HG02642 (cell line): ENCODE measurements around the gene SLITRK5.

ENCODE experiments used
- ATAC-seq: cut with Tn5 transposase; IDR thresholded peaks from one replicate; pipeline ENCODE4 v1.9.1; 2021; ENCODE audit warnings: mild to moderate bottlenecking; ENCODE audit not compliant: unreplicated experiment, poor library complexity

The SLITRK5 gene, protein sequence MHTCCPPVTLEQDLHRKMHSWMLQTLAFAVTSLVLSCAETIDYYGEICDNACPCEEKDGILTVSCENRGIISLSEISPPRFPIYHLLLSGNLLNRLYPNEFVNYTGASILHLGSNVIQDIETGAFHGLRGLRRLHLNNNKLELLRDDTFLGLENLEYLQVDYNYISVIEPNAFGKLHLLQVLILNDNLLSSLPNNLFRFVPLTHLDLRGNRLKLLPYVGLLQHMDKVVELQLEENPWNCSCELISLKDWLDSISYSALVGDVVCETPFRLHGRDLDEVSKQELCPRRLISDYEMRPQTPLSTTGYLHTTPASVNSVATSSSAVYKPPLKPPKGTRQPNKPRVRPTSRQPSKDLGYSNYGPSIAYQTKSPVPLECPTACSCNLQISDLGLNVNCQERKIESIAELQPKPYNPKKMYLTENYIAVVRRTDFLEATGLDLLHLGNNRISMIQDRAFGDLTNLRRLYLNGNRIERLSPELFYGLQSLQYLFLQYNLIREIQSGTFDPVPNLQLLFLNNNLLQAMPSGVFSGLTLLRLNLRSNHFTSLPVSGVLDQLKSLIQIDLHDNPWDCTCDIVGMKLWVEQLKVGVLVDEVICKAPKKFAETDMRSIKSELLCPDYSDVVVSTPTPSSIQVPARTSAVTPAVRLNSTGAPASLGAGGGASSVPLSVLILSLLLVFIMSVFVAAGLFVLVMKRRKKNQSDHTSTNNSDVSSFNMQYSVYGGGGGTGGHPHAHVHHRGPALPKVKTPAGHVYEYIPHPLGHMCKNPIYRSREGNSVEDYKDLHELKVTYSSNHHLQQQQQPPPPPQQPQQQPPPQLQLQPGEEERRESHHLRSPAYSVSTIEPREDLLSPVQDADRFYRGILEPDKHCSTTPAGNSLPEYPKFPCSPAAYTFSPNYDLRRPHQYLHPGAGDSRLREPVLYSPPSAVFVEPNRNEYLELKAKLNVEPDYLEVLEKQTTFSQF

DNA sequence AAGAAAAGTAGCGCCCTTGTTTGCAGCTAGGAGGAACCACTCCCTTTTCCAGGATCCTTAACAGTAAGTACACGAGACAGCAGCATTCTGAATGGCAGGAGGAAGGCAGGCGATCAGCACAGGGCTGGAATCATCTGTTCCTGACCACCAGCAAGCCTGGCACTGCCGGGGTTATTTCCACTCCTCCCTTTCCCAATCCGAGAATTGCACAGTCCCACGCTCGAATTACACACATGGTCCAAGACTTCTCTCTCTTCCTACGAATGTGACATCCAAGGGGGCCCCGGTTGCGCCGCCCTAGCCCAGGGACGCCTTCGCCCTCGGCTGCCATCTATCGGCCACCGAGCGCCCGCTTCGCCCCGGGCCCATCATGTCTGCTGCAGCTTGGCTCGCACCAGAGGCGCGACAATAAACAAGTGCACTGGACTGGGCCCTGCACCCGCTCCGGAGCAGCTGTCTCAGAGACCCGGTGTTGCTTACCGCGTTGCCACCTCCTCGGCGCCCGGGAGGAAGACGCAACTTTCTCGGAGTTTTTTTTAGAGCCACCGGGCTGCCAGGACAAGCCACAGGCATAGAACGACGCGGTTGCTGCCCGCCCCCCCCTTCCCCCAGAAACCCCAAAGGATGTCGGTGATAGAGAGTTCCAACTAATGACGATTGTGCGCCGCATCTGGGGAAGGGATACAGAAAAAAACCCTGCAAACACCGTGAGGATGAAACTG is at the start of gene SLITRK5:
Gene SLITRK5 (plus strand): TSS at position 341 of the 722 bp plus-strand sequence. CDS start 4,018 bp downstream, outside the sequence.
- peak; percentile 99 for ATAC-seq

DNA sequence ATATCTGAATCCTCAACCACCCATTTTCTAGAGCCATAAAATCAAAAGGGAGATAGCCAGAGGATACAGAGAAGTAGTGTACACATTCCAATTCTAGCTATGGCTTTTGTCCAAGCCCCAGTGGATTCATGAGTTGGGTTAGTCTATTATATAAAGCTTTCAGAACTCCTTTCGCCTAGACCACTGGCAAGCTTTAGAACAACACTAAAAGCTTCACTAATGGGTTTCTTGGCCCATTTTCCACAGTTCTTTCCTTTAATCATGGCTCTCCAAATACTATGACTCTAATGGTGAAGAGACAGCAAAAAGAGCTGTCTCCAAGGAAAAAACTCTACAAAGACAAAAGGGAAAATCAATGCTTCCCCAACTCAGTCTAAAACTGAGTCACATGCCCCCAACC is 48.2 kb upstream of the SLITRK5 start:
- no peak for ATAC-seq

DNA sequence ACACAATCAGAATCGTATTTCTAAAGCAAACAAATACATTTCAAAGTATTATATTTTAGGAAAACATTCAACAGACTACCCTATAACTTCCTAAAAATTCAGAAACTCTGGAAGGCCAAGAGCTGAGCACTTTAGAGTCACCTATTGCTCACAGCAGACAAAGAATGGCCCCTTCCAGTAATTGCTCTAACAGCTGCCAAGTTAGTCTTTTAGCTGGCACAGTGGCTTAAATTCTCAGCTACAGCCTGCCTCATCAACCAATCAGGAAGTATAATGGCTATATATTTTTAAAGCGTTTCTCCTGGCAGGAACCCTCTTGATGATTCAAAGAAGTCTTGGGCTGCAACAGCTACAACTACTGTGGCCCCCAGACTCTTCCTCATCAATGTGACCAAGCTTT is 14.9 kb upstream of the SLITRK5 start:
- no peak for ATAC-seq

DNA sequence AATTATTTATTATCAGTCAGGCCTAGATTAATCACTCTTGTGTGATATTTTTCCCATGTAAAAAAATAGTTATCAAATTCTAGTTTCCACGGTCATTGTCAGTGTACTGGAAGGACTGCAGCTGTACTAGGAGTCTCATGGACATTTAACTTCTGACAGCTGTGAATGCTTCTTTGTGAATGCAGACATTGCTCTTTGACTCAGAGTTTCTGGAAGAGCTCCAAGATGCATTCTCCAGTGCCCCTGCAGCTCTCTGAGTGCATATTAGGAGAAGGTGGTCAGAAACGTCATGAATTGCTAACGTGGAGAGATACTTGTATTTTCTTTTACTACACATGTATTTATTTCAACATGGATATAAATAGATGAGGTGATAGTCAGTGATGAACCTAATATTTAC is 9.7 kb upstream of the SLITRK5 start:
- no peak for ATAC-seq

GRCh38 chr13:87666831-87667230 is 4.3 kb upstream of the SLITRK5 start:
- no peak for ATAC-seq

- no peak for ATAC-seq
Observed at GRCh38 chr13:87667686-87668085, 3.5 kb upstream of the SLITRK5 start.

- peak; percentile 35 for ATAC-seq
Observed at GRCh38 chr13:87669379-87669978, 1.7 kb upstream of the SLITRK5 start.

- no peak for ATAC-seq
Observed at GRCh38 chr13:87671753-87672605, 808 bp downstream of the SLITRK5 start.

DNA sequence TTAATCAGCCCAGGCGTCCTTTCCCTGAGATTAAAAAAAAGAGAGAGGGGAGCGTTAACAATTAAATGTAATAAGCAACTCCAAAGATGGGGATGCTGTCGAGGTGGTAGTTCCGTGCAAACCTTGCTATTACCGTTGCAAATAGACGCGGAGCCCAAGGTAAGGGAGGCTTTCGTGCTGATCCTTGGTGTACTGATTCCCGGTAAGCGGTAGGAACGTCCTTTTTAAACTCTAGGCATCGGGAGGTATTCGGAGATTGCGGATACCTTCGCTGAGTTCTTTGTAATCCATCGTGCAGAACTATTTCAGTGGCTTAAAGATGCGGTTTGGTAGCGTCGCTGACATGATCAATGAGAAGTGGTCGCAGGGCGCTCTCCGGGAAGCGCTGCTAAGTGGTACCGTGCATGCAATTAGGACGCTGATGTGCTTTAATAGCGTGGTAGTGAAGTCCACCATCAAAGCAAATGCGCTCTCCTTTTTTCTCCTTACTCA is 3.1 kb downstream of the SLITRK5 start:
- no peak for ATAC-seq

DNA sequence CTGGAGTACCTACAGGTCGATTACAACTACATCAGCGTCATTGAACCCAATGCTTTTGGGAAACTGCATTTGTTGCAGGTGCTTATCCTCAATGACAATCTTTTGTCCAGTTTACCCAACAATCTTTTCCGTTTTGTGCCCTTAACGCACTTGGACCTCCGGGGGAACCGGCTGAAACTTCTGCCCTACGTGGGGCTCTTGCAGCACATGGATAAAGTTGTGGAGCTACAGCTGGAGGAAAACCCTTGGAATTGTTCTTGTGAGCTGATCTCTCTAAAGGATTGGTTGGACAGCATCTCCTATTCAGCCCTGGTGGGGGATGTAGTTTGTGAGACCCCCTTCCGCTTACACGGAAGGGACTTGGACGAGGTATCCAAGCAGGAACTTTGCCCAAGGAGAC is 4.7 kb downstream of the SLITRK5 start:
- ATAC-seq: no peak

DNA sequence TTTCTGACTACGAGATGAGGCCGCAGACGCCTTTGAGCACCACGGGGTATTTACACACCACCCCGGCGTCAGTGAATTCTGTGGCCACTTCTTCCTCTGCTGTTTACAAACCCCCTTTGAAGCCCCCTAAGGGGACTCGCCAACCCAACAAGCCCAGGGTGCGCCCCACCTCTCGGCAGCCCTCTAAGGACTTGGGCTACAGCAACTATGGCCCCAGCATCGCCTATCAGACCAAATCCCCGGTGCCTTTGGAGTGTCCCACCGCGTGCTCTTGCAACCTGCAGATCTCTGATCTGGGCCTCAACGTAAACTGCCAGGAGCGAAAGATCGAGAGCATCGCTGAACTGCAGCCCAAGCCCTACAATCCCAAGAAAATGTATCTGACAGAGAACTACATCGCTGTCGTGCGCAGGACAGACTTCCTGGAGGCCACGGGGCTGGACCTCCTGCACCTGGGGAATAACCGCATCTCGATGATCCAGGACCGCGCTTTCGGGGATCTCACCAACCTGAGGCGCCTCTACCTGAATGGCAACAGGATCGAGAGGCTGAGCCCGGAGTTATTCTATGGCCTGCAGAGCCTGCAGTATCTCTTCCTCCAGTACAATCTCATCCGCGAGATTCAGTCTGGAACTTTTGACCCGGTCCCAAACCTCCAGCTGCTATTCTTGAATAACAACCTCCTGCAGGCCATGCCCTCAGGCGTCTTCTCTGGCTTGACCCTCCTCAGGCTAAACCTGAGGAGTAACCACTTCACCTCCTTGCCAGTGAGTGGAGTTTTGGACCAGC is 5.3 kb downstream of the SLITRK5 start:
- ATAC-seq: no peak

GRCh38 chr13:87677043-87677495 is 5.9 kb downstream of the SLITRK5 start:
- no peak for ATAC-seq

DNA sequence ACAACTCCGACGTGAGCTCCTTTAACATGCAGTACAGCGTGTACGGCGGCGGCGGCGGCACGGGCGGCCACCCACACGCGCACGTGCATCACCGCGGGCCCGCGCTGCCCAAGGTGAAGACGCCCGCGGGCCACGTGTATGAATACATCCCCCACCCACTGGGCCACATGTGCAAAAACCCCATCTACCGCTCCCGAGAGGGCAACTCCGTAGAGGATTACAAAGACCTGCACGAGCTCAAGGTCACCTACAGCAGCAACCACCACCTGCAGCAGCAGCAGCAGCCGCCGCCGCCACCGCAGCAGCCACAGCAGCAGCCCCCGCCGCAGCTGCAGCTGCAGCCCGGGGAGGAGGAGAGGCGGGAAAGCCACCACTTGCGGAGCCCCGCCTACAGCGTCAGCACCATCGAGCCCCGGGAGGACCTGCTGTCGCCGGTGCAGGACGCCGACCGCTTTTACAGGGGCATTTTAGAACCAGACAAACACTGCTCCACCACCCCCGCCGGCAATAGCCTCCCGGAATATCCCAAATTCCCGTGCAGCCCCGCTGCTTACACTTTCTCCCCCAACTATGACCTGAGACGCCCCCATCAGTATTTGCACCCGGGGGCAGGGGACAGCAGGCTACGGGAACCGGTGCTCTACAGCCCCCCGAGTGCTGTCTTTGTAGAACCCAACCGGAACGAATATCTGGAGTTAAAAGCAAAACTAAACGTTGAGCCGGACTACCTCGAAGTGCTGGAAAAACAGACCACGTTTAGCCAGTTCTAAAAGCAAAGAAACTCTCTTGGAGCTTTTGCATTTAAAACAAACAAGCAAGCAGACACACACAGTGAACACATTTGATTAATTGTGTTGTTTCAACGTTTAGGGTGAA is 6.6 kb downstream of the SLITRK5 start:
- no peak for ATAC-seq

DNA sequence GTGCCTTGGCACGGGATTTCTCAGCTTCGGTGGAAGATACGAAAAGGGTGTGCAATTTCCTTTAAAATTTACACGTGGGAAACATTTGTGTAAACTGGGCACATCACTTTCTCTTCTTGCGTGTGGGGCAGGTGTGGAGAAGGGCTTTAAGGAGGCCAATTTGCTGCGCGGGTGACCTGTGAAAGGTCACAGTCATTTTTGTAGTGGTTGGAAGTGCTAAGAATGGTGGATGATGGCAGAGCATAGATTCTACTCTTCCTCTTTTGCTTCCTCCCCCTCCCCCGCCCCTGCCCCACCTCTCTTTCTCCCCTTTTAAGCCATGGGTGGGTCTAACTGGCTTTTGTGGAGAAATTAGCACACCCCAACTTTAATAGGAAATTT is 7.2 kb downstream of the SLITRK5 start:
- no peak for ATAC-seq

DNA sequence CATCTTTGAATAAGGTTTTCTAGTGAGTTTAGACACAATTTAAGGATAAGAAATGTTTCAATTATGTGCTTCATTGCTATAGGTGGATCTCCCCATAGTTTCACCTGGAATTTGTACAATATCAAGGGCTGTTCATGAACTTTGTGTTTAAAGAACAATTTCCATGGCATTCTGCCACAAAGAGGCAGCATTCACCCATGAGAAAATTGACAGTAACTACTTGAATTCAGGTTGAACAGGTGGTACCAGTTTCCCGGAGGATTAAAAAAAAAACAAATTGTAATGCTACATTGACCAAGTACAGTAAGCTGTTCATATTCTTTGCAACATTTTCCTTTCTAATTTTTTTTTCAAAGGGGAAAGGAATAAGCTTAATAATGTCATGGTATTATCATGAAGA is 9.1 kb downstream of the SLITRK5 start:
- no peak for ATAC-seq

DNA sequence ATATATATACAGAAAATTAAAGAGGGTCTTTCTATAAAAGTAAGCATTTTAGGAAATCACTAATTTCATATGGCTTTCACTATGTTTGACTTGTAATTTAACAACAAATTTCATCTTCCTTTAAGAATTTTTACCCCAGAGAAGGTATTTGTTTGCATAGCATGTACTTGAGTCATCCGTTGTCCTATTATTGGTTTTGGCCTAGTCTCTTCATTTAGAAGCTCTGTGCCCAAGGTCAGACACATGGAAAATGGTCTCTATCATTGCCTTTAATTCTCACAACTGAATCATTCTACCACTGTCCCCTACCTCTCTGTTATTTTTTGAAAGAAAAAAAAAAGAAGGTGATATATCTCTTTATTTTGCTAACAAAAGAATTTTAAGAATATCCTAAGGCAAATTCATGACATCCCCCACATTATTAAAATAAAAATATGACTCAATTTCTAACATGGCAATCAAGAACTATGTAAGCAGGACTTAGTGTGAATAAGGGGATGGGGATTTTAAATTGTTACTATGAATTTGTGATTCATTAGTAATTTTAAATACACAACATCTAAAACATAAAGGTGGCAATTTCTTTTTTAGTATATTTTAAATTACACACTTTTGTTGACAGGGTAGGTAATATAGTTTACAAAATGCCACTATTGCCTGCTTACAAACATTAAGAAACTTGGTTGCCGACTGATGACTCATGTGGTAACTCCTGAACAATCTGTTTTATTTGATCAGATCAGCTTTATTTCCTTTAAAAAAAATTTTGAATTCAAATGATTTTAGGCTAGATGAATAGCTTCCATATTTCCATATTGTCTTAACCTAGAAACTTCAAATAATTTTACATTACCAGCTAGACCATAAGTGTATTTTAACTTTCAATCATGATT is 13.9 kb downstream of the SLITRK5 start:
- ATAC-seq: no peak
